A204.1 (cell line): ENCODE results near the gene FGFR4.
"Not testable (repeated sequence)": the region's sequence is repeated elsewhere in the genome, so short reads cannot be mapped to it uniquely, and the experiment has no call there.

Experiments used
- FAIRE-seq: peaks from 2 replicates; lab custom pipeline; 2012; peaks lifted over from hg19 to GRCh38; lab: Jason Lieb, UNC

The FGFR4 gene

GRCh38 chr5:177086654-177087397, at the start of gene FGFR4:
Gene FGFR4, plus strand, starts transcription at chr5:177086915. Its CDS starts 2,688 bp downstream, at chr5:177089603.
- no peak for FAIRE-seq

GRCh38 chr5:177036921-177037320, 49.8 kb upstream of the FGFR4 start:
- FAIRE-seq = no peak

GRCh38 chr5:177040814-177041420, 45.8 kb upstream of the FGFR4 start:
- FAIRE-seq = no peak

- FAIRE-seq = no peak
These were observed 44.8 kb upstream of the FGFR4 start for GRCh38 chr5:177041936-177042335.

- FAIRE-seq = no peak
These were observed 43.6 kb upstream of the FGFR4 start for GRCh38 chr5:177043114-177043513.

GRCh38 chr5:177043958-177044357, 42.8 kb upstream of the FGFR4 start:
- FAIRE-seq = no peak

- no peak for FAIRE-seq
These were observed 42.1 kb upstream of the FGFR4 start for GRCh38 chr5:177044641-177045040.

- no peak for FAIRE-seq
These were observed 41.1 kb upstream of the FGFR4 start for GRCh38 chr5:177045631-177046030.

GRCh38 chr5:177048531-177048930, 38.2 kb upstream of the FGFR4 start:
- not testable (repeated sequence) for FAIRE-seq

GRCh38 chr5:177049285-177049684, 37.4 kb upstream of the FGFR4 start:
- FAIRE-seq = no peak

- no peak for FAIRE-seq
These were observed 22.0 kb upstream of the FGFR4 start for GRCh38 chr5:177064500-177065277.

GRCh38 chr5:177065491-177065890, 21.2 kb upstream of the FGFR4 start:
- no peak for FAIRE-seq

- no peak for FAIRE-seq
These were observed 20.5 kb upstream of the FGFR4 start for GRCh38 chr5:177066224-177066623.

- no peak for FAIRE-seq
These were observed 19.2 kb upstream of the FGFR4 start for GRCh38 chr5:177067503-177067902.

GRCh38 chr5:177070536-177071191, 16.1 kb upstream of the FGFR4 start:
- FAIRE-seq = no peak

- peak; percentile 85 for FAIRE-seq
These were observed 14.9 kb upstream of the FGFR4 start for GRCh38 chr5:177071666-177072385.

GRCh38 chr5:177077335-177077734, 9.4 kb upstream of the FGFR4 start:
- no peak for FAIRE-seq

- no peak for FAIRE-seq
These were observed 7.1 kb upstream of the FGFR4 start for GRCh38 chr5:177079606-177080005.

- FAIRE-seq = no peak
These were observed 6.5 kb upstream of the FGFR4 start for GRCh38 chr5:177080265-177080664.

- FAIRE-seq = no peak
These were observed 4.9 kb upstream of the FGFR4 start for GRCh38 chr5:177081859-177082258.

- FAIRE-seq = no peak
These were observed 3.4 kb upstream of the FGFR4 start for GRCh38 chr5:177083357-177083756.

- FAIRE-seq = no peak
These were observed 2.5 kb upstream of the FGFR4 start for GRCh38 chr5:177084175-177084574.
